GM12872 (cell line): ENCODE results near the gene ATG10.

Experiments
- CTCF ChIP-seq: IDR thresholded peaks from 3 replicates; pipeline ENCODE4 v1.5.1; 2011; ENCODE audit warnings: low read depth, mild to moderate bottlenecking, low read length, moderate library complexity; ENCODE audit not compliant: insufficient read depth

ATG10 gene

DNA sequence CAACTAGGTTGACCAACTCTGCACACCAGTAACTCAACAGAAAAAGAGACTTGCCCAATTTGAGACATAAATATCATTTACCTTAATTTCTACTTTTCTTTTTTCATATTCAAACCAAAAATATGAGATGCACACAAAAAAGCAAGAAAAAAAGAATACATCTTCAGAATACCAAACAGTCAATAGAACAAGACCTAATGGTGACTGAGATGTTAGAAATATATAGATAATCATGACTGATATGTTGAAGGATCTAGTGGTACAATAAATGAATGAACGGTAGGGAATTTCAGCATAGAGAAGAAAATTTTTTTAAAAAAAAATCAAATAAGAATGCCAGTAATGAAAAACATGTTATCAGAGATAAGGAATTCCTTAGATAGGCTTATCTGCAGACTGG, 29.1 kb upstream of the ATG10 start:
- TF ChIP-seq CTCF, result no peak

- no peak for TF ChIP-seq CTCF
Measured at GRCh38 chr5:81948349-81948748, 23.5 kb upstream of the ATG10 start.

DNA sequence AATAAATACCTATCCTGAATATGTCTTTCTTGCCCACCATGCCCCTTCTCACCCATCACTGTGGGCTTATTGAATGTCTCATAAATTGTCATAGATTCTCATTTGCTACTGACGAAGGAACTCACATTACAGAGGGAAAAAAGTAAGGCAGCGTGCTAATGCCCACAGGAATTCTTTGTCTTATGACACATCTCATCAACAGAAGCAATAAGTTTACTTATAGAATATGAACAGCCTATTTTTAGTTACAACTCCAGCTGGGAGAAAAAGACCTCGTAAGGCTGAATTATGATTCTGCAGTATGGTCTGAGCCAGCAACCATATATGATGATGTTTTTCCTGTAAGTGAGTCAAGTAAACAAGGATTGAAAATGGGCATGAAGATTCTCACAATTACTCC, 22.4 kb upstream of the ATG10 start:
- no peak for TF ChIP-seq CTCF

- TF ChIP-seq CTCF, result no peak
Measured at GRCh38 chr5:81950996-81951395, 20.8 kb upstream of the ATG10 start.

DNA sequence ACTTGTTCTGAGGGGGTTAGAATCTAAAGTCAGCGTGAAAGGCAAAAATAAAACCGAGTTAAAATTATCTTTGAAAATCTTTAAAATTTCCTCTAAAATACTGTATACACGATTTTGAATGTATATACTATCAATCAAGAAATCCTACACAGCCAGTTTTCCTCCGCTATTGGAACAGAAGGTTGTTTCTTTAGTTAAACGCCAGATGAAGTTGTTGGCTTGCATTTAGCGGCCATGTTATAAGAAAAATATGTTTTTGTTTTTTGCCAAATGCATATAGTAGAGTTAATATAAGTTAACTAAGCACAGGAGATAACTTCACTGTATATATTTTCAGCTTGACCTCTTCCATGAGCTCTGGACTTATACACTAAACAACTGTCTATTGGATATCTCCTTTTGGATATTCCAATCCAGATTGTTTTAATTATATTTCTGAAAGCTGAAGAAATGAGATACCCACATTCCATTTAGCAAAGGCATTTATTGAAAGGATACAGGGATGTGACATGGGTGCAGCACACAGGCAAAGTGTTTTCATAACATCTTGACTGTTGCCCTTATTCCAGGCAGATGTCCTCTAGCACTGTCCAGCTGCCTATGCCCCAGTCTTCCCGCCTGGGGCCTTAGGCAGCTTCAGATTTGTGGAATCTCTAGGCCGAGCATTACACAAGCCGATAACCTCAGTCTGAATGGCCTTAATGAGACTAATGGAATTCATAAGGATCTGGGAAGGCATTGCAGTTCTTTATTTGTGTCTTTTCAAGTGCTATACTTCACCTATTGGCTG, 10.0 kb upstream of the ATG10 start:
- TF ChIP-seq CTCF, result no peak

- no peak for TF ChIP-seq CTCF
Measured at GRCh38 chr5:81963544-81963943, 8.3 kb upstream of the ATG10 start.

DNA sequence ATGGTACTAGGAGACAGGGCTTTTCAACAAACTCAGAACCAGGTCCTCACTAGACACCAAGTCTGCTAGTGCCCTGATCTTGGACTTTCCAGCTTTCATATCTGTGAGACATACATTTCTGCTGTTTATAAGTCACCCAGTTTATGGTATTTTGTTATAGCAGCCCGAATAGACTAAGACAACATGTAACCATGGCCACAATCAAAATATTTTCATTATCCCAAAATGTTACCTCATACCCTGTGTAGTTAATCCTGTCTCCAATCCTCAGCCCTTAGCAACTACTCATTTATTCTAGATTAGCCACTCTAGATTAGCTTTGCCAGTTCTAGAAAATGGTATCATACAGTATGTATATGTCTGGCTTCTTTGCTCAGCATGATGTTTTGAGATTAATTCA, 6.3 kb upstream of the ATG10 start:
- TF ChIP-seq CTCF, result no peak

DNA sequence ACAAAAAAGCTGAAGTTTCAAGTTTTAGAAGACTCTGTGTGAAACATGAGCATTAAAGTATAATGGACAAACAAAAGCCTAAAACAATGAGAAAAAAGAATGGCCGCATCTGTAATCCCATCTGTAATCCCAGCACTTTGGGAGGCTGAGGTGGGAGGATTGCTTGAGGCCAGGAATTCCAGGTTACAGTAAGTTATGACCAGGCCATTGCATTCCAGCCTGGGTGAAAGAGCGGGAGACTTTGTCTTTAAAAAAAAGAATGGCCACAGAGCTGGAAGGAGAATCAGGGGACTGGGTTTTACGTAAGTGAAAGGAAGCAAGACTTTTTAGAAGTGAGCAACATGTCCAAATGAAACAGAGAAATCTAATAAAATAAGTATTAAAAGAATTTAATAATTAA, 2.6 kb upstream of the ATG10 start:
- TF ChIP-seq CTCF, result no peak
